ENCODE measurements around the gene SERINC5.

- TF ChIP-seq CTBP1 (IDR thresholded peaks at IDR 0.05; ENCODE audit: borderline replicate concordance) (no peak), LEF1 (IDR thresholded peaks at IDR 0.05; ENCODE audit: borderline replicate concordance) (no peak), ARNT (IDR thresholded peaks at IDR 0.05) (no peak), PKNOX1 (IDR thresholded peaks at IDR 0.05) (no peak), HDGF (IDR thresholded peaks at IDR 0.05; ENCODE audit: borderline replicate concordance) (no peak), BHLHE40 (IDR thresholded peaks at IDR 0.05; ENCODE audit: borderline replicate concordance) (no peak), SUZ12 (IDR thresholded peaks at IDR 0.05) (no peak), SP1 (IDR thresholded peaks at IDR 0.05) (no peak)
Observed at GRCh38 chr5:80296121-80296520, 40.3 kb upstream of the SERINC5 start.

Measured in HEK293T (cell line).